Trophoblast cell (in vitro differentiated cells and primary cell): Measurements from ENCODE around the gene C1QB.

ENCODE experiments used
- DNase-seq, 2 donors: peaks; one replicate each; pipeline ENCODE4 v3.0.0-alpha.2; 2016
- H2AFZ ChIP-seq: 2 replicates; pipeline ENCODE4 v1.6.1; 2013; ENCODE audit warnings: low read length, moderate library complexity, mild to moderate bottlenecking; ENCODE audit not compliant: insufficient read depth, poor library complexity
- H2AK5ac ChIP-seq: 2 replicates; pipeline ENCODE4 v1.6.1; 2013; ENCODE audit warnings: mild to moderate bottlenecking, low read length
- H2BK120ac ChIP-seq: 2 replicates; pipeline ENCODE4 v1.6.1; 2013; ENCODE audit warnings: low read length, mild to moderate bottlenecking, moderate library complexity; ENCODE audit not compliant: insufficient read depth, poor library complexity
- H2BK12ac ChIP-seq: 2 replicates; pipeline ENCODE4 v1.6.1; 2013; ENCODE audit warnings: mild to moderate bottlenecking, low read length, moderate library complexity
- H2BK5ac ChIP-seq: 2 replicates; pipeline ENCODE4 v1.6.1; 2013; ENCODE audit warnings: low read length, low read depth, moderate library complexity, mild to moderate bottlenecking; ENCODE audit not compliant: poor library complexity
- H3K14ac ChIP-seq: 2 replicates; pipeline ENCODE4 v1.6.1; 2013; ENCODE audit warnings: mild to moderate bottlenecking, low read length
- H3K18ac ChIP-seq: 2 replicates; pipeline ENCODE4 v1.6.1; 2013; ENCODE audit warnings: mild to moderate bottlenecking, low read length
- H3K23ac ChIP-seq: 2 replicates; pipeline ENCODE4 v1.6.1; 2013; ENCODE audit warnings: low read length
- H3K27ac ChIP-seq: 2 replicates; pipeline ENCODE4 v1.5.1; 2013; ENCODE audit warnings: low read depth, mild to moderate bottlenecking, inconsistent platforms, low read length, moderate library complexity
- H3K27me3 ChIP-seq: 2 replicates; pipeline ENCODE4 v1.6.1; 2013; ENCODE audit warnings: inconsistent platforms, mild to moderate bottlenecking, low read length, moderate library complexity; ENCODE audit not compliant: insufficient read depth
- H3K36me3 ChIP-seq, 2 experiments: 1 replicate in 1 of 2; 2 replicates in 1 of 2; pipeline ENCODE4 v1.6.1; 2013; ENCODE audit warnings: low read length in 2 of 2, mild to moderate bottlenecking in 2 of 2, moderate library complexity in 1 of 2; ENCODE audit not compliant: insufficient read depth in 2 of 2, control insufficient read depth in 1 of 2
- H3K4ac ChIP-seq: 2 replicates; pipeline ENCODE4 v1.6.1; 2013; ENCODE audit warnings: low read depth, mild to moderate bottlenecking, low read length, moderate library complexity
- H3K4me1 ChIP-seq, 2 experiments: 1 replicate in 1 of 2; 2 replicates in 1 of 2; pipeline ENCODE4 v1.6.1; 2013; ENCODE audit warnings: low read length in 2 of 2, mild to moderate bottlenecking in 2 of 2, moderate library complexity in 1 of 2; ENCODE audit not compliant: insufficient read depth in 2 of 2, control insufficient read depth in 1 of 2
- H3K4me2 ChIP-seq: 2 replicates; pipeline ENCODE4 v1.6.1; 2013; ENCODE audit warnings: inconsistent platforms, mild to moderate bottlenecking, low read length, moderate library complexity
- H3K4me3 ChIP-seq: 2 replicates; pipeline ENCODE4 v1.5.1; 2013; ENCODE audit warnings: mild to moderate bottlenecking, low read depth, low read length, inconsistent platforms
- H3K79me1 ChIP-seq: one replicate; pipeline ENCODE4 v1.6.1; 2013; ENCODE audit warnings: low read length
- H3K79me2 ChIP-seq: 2 replicates; pipeline ENCODE4 v1.6.1; 2013; ENCODE audit warnings: low read length, mild to moderate bottlenecking; ENCODE audit not compliant: control insufficient read depth, insufficient read depth, poor library complexity
- H3K9ac ChIP-seq: 2 replicates; pipeline ENCODE4 v1.6.1; 2013; ENCODE audit warnings: mild to moderate bottlenecking, low read length
- H3K9me3 ChIP-seq: 2 replicates; pipeline ENCODE4 v1.6.1; 2013; ENCODE audit warnings: low read depth, mild to moderate bottlenecking, control low read depth, inconsistent platforms, low read length; ENCODE audit not compliant: insufficient read depth
- H4K12ac ChIP-seq: 2 replicates; pipeline ENCODE4 v1.6.1; 2013; ENCODE audit warnings: low read depth, mild to moderate bottlenecking, low read length, moderate library complexity
- H4K8ac ChIP-seq: 2 replicates; pipeline ENCODE4 v1.6.1; 2013; ENCODE audit warnings: low read depth, mild to moderate bottlenecking, low read length, moderate library complexity
- H4K91ac ChIP-seq: one replicate; pipeline ENCODE4 v1.6.1; 2013; ENCODE audit warnings: low read depth, mild to moderate bottlenecking, low read length, moderate library complexity
- WGBS: extraction: QIAGEN DNeasy Blood & Tissue Kit; methylation state at CpG from one replicate; pipeline ENCODE4 v1.1.7; 2013; ENCODE audit warnings: missing lambda C conversion rate; ENCODE audit not compliant: insufficient read length, insufficient coverage; ENCODE audit errors: extremely low coverage; 5-methylcytosine and 5-hydroxymethylcytosine counted together

The C1QB gene

DNA sequence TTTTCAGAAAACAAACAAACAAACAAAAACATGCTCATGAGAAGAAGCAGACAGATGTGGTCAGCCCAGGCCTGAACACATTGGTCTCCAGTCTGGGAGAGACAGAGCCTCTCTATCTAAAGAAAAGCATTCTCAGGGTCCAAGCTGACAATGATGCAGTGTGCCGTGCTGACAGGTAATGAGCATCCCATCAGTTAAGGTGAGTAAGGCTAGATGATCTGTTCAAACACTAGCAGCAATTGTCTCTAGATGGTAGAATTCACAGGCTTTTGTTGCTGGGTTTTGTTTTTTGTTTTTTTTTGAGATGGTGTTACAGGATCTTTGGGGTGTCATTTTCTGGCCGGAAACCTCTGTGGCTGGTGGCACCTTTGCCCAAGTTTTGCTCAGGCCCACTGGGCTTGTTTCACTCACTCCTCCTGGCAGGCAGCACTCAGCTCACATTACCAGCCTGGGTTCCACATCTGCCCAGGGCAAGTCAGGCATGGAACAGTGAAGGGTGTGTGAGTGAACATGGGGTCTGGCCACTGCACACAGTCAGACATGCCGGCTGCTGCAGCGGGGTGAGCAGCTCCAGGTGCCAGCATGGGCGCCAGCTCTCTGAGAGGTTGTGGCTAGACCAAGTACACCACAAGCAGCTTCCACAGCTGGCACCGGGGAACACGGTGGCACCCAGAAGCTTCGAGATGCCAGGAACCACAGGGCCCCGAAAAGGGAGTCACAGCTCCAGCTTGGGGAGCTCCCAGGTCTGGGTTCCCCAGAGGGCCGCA lies 19.2 kb upstream of the C1QB start:
- Histone ChIP-seq H3K79me2 (no peaks in the 10 kb centered on the region), H4K8ac (no peak overlapping the region), H2BK120ac (no peak overlapping the region), H3K27ac (no peak overlapping the region), H2BK5ac (no peak overlapping the region), H3K14ac (no peak overlapping the region), H4K12ac (no peak overlapping the region), H3K4me3 (no peak overlapping the region), H3K4ac (no peak overlapping the region), H3K27me3 (no peaks in the 10 kb centered on the region), H3K9me3 (peaks cover 7% of the 10 kb centered on the region), H3K23ac (no peak overlapping the region), H2BK12ac (no peak overlapping the region), H3K9ac (no peak overlapping the region), H3K18ac (no peak overlapping the region), H3K79me1 (no peaks in the 10 kb centered on the region), H3K36me3 (no peaks in the 10 kb centered on the region), H2AFZ (no peak overlapping the region), H2AK5ac (no peak overlapping the region), H3K4me1 (no peaks in the 10 kb centered on the region), H3K4me2 (no peak overlapping the region), H4K91ac (no peak overlapping the region)
- DNase-seq, result no peak
- no CpG with 5 or more reads among the region's 10 CpGs for WGBS

DNA sequence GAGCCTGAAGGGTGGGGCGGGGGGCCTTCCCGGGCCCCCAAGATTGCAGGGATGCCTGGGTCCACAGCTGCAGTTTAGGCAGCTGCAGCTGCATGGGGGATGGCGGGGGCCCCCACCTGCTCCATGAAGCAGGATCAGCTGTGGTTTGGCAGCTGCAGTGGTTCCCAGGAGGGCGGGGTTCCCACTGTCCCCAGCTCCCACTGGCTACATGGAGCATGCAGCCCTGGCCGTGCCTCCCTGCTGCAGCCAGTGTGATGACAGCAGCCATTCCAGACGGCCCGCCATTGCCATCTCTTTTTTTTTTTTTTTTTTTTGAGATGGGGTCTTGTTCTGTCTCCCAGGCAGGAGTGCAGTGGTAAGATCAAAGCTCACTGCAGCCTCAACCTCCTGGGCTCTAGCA lies 17.6 kb upstream of the C1QB start:
- no peak for DNase-seq
- no peaks in the 10 kb centered on the region for H3K4me1 ChIP-seq

DNA sequence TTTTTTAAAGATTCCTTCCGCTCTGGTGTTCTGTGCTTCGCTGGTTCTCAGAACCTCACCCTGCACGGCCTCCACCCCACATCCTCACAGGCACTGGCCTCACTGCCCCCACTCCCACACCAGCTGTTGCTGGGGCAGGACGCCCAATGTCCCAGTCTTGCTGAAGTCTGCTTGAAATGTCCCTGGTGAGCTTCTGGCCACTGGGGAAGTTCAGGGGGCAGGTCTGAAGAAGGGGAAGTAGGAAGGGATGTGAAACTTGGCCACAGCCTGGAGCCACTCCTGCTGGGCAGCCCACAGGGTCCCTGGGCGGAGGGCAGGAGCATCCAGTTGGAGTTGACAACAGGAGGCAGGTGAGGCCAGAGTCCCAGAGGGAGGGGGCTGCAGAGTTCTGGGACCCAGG lies 16.7 kb upstream of the C1QB start, which contains the start of gene C1QA:
TSS of gene C1QA (plus strand) at position 276 of the 400 bp plus-strand sequence. CDS start 989 bp downstream, outside the sequence.
- H2BK12ac ChIP-seq, result no peak within 1 kb of the TSS
- H3K4me3 ChIP-seq, result no peak within 1 kb of the TSS
- no peak within 1 kb of the TSS for H3K18ac ChIP-seq
- no peaks in the 10 kb centered on the region for H3K79me1 ChIP-seq
- H4K12ac ChIP-seq, result no peak within 1 kb of the TSS
- no peaks in the 10 kb centered on the region for H3K36me3 ChIP-seq
- H3K4ac ChIP-seq, result no peak within 1 kb of the TSS
- H3K23ac ChIP-seq, result no peak within 1 kb of the TSS
- H2BK5ac ChIP-seq, result no peak within 1 kb of the TSS
- peaks cover 5 to 7% of the 10 kb centered on the region in 2 experiments for H3K4me1 ChIP-seq
- DNase-seq, result peak in 1 of 2 donors; percentile 28
- no peak within 1 kb of the TSS for H4K8ac ChIP-seq
- no peak within 1 kb of the TSS for H2AFZ ChIP-seq
- no peak within 1 kb of the TSS for H3K9ac ChIP-seq
- no peak within 1 kb of the TSS for H2BK120ac ChIP-seq
- H3K4me2 ChIP-seq, result no peak within 1 kb of the TSS
- H3K14ac ChIP-seq, result no peak within 1 kb of the TSS
- H3K9me3 ChIP-seq, result peaks cover 9% of the 10 kb centered on the region
- H2AK5ac ChIP-seq, result no peak within 1 kb of the TSS
- no peak within 1 kb of the TSS for H4K91ac ChIP-seq
- no peaks in the 10 kb centered on the region for H3K27me3 ChIP-seq
- no peaks in the 10 kb centered on the region for H3K79me2 ChIP-seq
- no CpG with 5 or more reads among the region's 5 CpGs for WGBS
- H3K27ac ChIP-seq, result no peak within 1 kb of the TSS

More for the DNA sequence above, 17.6 kb upstream of the C1QB start:
- H3K18ac ChIP-seq, result no peak overlapping the region
- H3K4me2 ChIP-seq, result no peak overlapping the region
- no peak overlapping the region for H2BK120ac ChIP-seq
- WGBS, result no CpG with 5 or more reads among the region's 7 CpGs
- H3K36me3 ChIP-seq, result no peaks in the 10 kb centered on the region
- H3K79me2 ChIP-seq, result no peaks in the 10 kb centered on the region
- H3K4me3 ChIP-seq, result no peak overlapping the region
- H3K14ac ChIP-seq, result no peak overlapping the region
- no peaks in the 10 kb centered on the region for H3K79me1 ChIP-seq
- H2AK5ac ChIP-seq, result no peak overlapping the region
- no peak overlapping the region for H3K9ac ChIP-seq
- H3K27me3 ChIP-seq, result no peaks in the 10 kb centered on the region
- no peak overlapping the region for H4K8ac ChIP-seq
- H3K27ac ChIP-seq, result no peak overlapping the region
- no peak overlapping the region for H4K91ac ChIP-seq
- no peak overlapping the region for H3K23ac ChIP-seq
- H3K9me3 ChIP-seq, result peaks cover 9% of the 10 kb centered on the region
- H2AFZ ChIP-seq, result no peak overlapping the region
- no peak overlapping the region for H2BK5ac ChIP-seq
- no peak overlapping the region for H2BK12ac ChIP-seq
- H3K4ac ChIP-seq, result no peak overlapping the region
- H4K12ac ChIP-seq, result no peak overlapping the region

DNA sequence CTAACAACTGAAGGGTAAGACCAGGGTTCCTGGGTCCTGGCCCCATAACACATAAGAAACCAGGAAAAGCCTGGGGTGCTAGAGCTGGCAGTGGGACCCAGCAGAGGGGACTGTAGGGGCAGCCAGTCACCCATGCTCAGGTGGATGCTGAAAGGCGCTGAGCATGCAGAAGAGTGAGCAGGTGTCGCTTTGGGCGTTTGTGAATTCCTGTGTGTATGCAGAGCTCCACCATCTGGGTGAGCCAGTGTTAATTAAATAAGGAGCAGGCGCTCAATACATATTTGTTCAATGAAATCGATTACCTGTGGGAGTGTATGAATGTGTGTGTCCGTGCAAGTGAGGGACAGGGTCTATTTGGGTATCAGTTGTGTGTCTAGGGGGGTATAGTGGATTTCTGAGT lies 16.1 kb upstream of the C1QB start:
- H3K18ac ChIP-seq, result no peak overlapping the region
- no peak overlapping the region for H3K4me3 ChIP-seq
- H3K27ac ChIP-seq, result no peak overlapping the region
- no peak overlapping the region for H4K12ac ChIP-seq
- WGBS, result no CpG with 5 or more reads among the region's 6 CpGs
- H3K79me2 ChIP-seq, result no peaks in the 10 kb centered on the region
- H2BK5ac ChIP-seq, result no peak overlapping the region
- no peak overlapping the region for H3K4ac ChIP-seq
- no peak overlapping the region for H4K8ac ChIP-seq
- no peak overlapping the region for H3K9ac ChIP-seq
- H3K27me3 ChIP-seq, result no peaks in the 10 kb centered on the region
- H3K36me3 ChIP-seq, result no peaks in the 10 kb centered on the region
- H2AFZ ChIP-seq, result no peak overlapping the region
- no peak overlapping the region for H2BK12ac ChIP-seq
- H3K14ac ChIP-seq, result no peak overlapping the region
- H3K79me1 ChIP-seq, result no peaks in the 10 kb centered on the region
- H3K4me1 ChIP-seq, result peaks cover 7 to 8% of the 10 kb centered on the region in 2 experiments
- H2BK120ac ChIP-seq, result no peak overlapping the region
- H2AK5ac ChIP-seq, result no peak overlapping the region
- no peak for DNase-seq
- no peak overlapping the region for H3K4me2 ChIP-seq
- H3K23ac ChIP-seq, result no peak overlapping the region
- H3K9me3 ChIP-seq, result peaks cover 9% of the 10 kb centered on the region
- H4K91ac ChIP-seq, result no peak overlapping the region
